GM12891 (cell line): ENCODE data around the gene ISL2.

ENCODE experiments used
- DNase-seq: peaks from one replicate; pipeline ENCODE4 v3.0.0; 2011; ENCODE audit warnings: low spot score; ENCODE audit not compliant: insufficient read length
- FAIRE-seq: peaks from 2 replicates; lab custom pipeline; 2011; peaks lifted over from hg19 to GRCh38; lab: Jason Lieb, UNC
- PAX5 ChIP-seq: IDR thresholded peaks from 2 replicates; pipeline ENCODE4 v1.6.1; 2011; ENCODE audit warnings: low read length, moderate library complexity, mild to moderate bottlenecking; ENCODE audit not compliant: insufficient read depth, severe bottlenecking
- POLR2A ChIP-seq: IDR thresholded peaks from 2 replicates; pipeline ENCODE4 v1.6.1; 2011; ENCODE audit warnings: low read depth, low read length, control low read depth
- POLR2AphosphoS5 ChIP-seq: IDR thresholded peaks from 2 replicates; pipeline ENCODE4 v1.6.1; 2011; ENCODE audit warnings: low read depth, low read length, control low read depth
- POU2F2 ChIP-seq: IDR thresholded peaks from 2 replicates; pipeline ENCODE4 v1.6.1; 2011; ENCODE audit warnings: low read depth, mild to moderate bottlenecking, control low read depth, low read length, moderate library complexity
- SPI1 ChIP-seq: IDR thresholded peaks from 2 replicates; pipeline ENCODE4 v1.6.1; 2011; ENCODE audit warnings: low read depth, low read length, control low read depth
- TAF1 ChIP-seq: IDR thresholded peaks from 2 replicates; pipeline ENCODE4 v1.6.1; 2011; ENCODE audit warnings: low read depth, low read length, control low read depth

The ISL2 gene

GRCh38 chr15:76335307-76336253, 993 bp upstream of the ISL2 start:
- DNase-seq (peak; percentile 37), FAIRE-seq (no peak)
- TF ChIP-seq PAX5 (no peak), SPI1 (peak; percentile 95)

- FAIRE-seq: peak; percentile 13
- no peak for DNase-seq
- no peak for TF ChIP-seq POLR2AphosphoS5
- TF ChIP-seq PAX5: no peak
- no peak for TF ChIP-seq SPI1
- no peak for TF ChIP-seq POU2F2
- no peak for TF ChIP-seq TAF1
- TF ChIP-seq POLR2A: no peak
These were observed 604 bp downstream of the ISL2 start for GRCh38 chr15:76337059-76337695.

GRCh38 chr15:76337696-76338485, 1.3 kb downstream of the ISL2 start:
- no peak for TF ChIP-seq TAF1
- TF ChIP-seq POLR2AphosphoS5: no peak
- TF ChIP-seq PAX5: no peak
- no peak for TF ChIP-seq POU2F2
- TF ChIP-seq POLR2A: no peak
- TF ChIP-seq SPI1: no peak
- DNase-seq (peak; percentile 40), FAIRE-seq (peak; percentile 77)

GRCh38 chr15:76338486-76339304, 2.1 kb downstream of the ISL2 start:
- TF ChIP-seq PAX5 (no peak), SPI1 (peak; percentile 46)
- no peak for DNase-seq
- peak; percentile 60 for FAIRE-seq

- peak; percentile 39 for DNase-seq
- TF ChIP-seq POLR2A (no peak), PAX5 (no peak), POU2F2 (no peak), SPI1 (no peak), TAF1 (no peak), POLR2AphosphoS5 (no peak)
- FAIRE-seq: peak; percentile 61
These were observed 3.0 kb downstream of the ISL2 start for GRCh38 chr15:76339305-76340197.

- FAIRE-seq (peak; percentile 9), DNase-seq (peak; percentile 43)
- no peak for TF ChIP-seq POU2F2
- no peak for TF ChIP-seq POLR2A
- TF ChIP-seq SPI1: no peak
- TF ChIP-seq TAF1: no peak
- TF ChIP-seq PAX5: no peak
- TF ChIP-seq POLR2AphosphoS5: no peak
These were observed 3.7 kb downstream of the ISL2 start for GRCh38 chr15:76340198-76340802.

GRCh38 chr15:76340803-76341365, 4.3 kb downstream of the ISL2 start:
- TF ChIP-seq POLR2AphosphoS5: no peak
- no peak for TF ChIP-seq PAX5
- TF ChIP-seq TAF1: no peak
- TF ChIP-seq SPI1: no peak
- TF ChIP-seq POLR2A: no peak
- TF ChIP-seq POU2F2: no peak
- no peak for FAIRE-seq
- DNase-seq: peak; percentile 26

GRCh38 chr15:76341366-76342057, 4.9 kb downstream of the ISL2 start:
- TF ChIP-seq SPI1: no peak
- TF ChIP-seq POLR2AphosphoS5: no peak
- TF ChIP-seq PAX5: no peak
- TF ChIP-seq POLR2A: no peak
- TF ChIP-seq TAF1: no peak
- TF ChIP-seq POU2F2: no peak
- FAIRE-seq: no peak
- no peak for DNase-seq
